Peyer's patch (tissue), 4 donors: ENCODE results near the gene LMBR1L. TPM values are rescaled to one million over a fixed set of nuclear protein-coding genes. Genes with fewer than 3 reads are reported as not detected.

ENCODE experiments used
- DNase-seq, 3 donors: peaks; one replicate each; pipeline ENCODE4 v3.0.0-alpha.2; 2017 to 2019
- H3K27ac ChIP-seq, 4 donors: fragments of 200-600 bp; sonication (generic); one replicate each; pipeline ENCODE4 v1.5.1; 2016 to 2019
- H3K27me3 ChIP-seq, 2 donors: fragments of 200-600 bp; sonication (generic); one replicate each; pipeline ENCODE4 v1.5.1; 2019
- H3K36me3 ChIP-seq, 3 donors: fragments of 200-600 bp; sonication (generic); one replicate each; pipeline ENCODE4 v1.5.1; 2016 to 2019
- H3K4me1 ChIP-seq, 4 donors: fragments of 200-600 bp; sonication (generic); one replicate each; pipeline ENCODE4 v1.5.1; 2016 to 2019
- H3K4me3 ChIP-seq, 4 donors: fragments of 200-600 bp; sonication (generic); 1 replicate in 3 of 4; 2 replicates in 1 of 4; pipeline ENCODE4 v1.5.1; 2016 to 2019; ENCODE audit warnings: mild to moderate bottlenecking in 1 of 4
- H3K9me3 ChIP-seq, 4 donors: fragments of 200-600 bp; sonication (generic); one replicate each; pipeline ENCODE4 v1.5.1; 2016 to 2019; ENCODE audit warnings: mild to moderate bottlenecking in 1 of 4
- POLR2A ChIP-seq, 2 donors: fragments of 450-650 bp; IDR thresholded peaks; one replicate each; pipeline ENCODE4 v1.5.1; 2017; ENCODE audit warnings: antibody characterized with exemption in 2 of 2, mild to moderate bottlenecking in 2 of 2, moderate library complexity in 2 of 2
- total RNA-seq, 4 donors: library from RNA; depleted of rRNA; stranded (reverse); fragments of >200 nt; gene quantifications; one replicate each; pipeline ENCODE4 v1.1.0, GENCODE V29; 2016
- TF ChIP-seq, protein P1 (sequence below), 6 experiments: fragments of 450-650 bp in 4 of 6; fragments of 200-600 bp in 2 of 6; sonication (generic) in 1 of 6; IDR thresholded peaks; one replicate each; pipeline ENCODE4 v1.5.1; 2017 to 2019; ENCODE audit warnings: antibody characterized with exemption in 6 of 6, mild to moderate bottlenecking in 3 of 6, moderate library complexity in 1 of 6

LMBR1L gene, protein sequence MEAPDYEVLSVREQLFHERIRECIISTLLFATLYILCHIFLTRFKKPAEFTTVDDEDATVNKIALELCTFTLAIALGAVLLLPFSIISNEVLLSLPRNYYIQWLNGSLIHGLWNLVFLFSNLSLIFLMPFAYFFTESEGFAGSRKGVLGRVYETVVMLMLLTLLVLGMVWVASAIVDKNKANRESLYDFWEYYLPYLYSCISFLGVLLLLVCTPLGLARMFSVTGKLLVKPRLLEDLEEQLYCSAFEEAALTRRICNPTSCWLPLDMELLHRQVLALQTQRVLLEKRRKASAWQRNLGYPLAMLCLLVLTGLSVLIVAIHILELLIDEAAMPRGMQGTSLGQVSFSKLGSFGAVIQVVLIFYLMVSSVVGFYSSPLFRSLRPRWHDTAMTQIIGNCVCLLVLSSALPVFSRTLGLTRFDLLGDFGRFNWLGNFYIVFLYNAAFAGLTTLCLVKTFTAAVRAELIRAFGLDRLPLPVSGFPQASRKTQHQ
- total RNA-seq: 10 to 100 TPM; 34.7 to 93.7 (median 84.7) TPM

DNA sequence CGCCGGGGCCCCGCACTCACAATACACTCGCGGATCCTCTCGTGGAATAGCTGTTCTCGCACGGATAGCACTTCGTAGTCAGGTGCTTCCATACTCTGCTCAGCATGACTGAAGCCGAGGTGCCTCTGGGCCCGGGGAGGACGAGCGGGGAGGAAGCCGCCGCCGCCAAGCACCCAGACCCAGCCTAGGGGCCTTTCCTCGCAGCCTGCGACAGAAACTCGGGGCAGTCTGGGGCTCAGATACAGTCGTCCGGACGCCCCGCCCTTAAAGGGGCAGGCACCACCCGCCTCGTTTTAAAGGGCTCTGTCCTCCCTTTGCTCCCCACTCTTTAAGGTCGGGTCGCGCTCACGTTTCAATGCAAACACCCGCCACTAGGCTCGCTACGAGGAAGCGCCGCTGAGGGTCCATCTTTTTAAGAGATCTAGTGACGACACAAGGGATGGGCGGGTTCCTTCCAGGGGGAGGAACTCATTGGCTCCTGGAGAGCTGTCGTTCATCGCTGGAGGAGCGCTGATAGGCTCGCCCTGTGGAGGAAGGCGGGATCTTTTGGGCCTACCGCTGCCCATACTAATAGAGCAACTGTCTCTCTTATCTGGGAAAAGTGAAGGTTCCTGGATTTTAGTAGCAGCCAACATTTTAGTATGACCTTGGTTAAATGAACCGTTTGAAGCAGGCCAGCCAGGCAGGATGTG lies at the start of gene LMBR1L:
LMBR1L (minus strand) TSS at position 384 of the 692 bp plus-strand sequence; CDS start at position 92, 292 bp downstream.
- peak within 1 kb of the TSS; percentile 92 to 98 (median 94) for H3K27ac ChIP-seq
- H3K27me3 ChIP-seq: no peaks in the 10 kb centered on the region
- H3K4me3 ChIP-seq: peak within 1 kb of the TSS; percentile 78 to 93 (median 85)
- no peaks in the 10 kb centered on the region for H3K9me3 ChIP-seq
- H3K4me1 ChIP-seq: peaks cover 0 to 21% (median 0%) of the 10 kb centered on the region in 4 donors
- TF ChIP-seq, protein P1, sequence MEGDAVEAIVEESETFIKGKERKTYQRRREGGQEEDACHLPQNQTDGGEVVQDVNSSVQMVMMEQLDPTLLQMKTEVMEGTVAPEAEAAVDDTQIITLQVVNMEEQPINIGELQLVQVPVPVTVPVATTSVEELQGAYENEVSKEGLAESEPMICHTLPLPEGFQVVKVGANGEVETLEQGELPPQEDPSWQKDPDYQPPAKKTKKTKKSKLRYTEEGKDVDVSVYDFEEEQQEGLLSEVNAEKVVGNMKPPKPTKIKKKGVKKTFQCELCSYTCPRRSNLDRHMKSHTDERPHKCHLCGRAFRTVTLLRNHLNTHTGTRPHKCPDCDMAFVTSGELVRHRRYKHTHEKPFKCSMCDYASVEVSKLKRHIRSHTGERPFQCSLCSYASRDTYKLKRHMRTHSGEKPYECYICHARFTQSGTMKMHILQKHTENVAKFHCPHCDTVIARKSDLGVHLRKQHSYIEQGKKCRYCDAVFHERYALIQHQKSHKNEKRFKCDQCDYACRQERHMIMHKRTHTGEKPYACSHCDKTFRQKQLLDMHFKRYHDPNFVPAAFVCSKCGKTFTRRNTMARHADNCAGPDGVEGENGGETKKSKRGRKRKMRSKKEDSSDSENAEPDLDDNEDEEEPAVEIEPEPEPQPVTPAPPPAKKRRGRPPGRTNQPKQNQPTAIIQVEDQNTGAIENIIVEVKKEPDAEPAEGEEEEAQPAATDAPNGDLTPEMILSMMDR (IDR thresholded peaks at IDR 0.05): peak; percentile 25 to 72 (median 62)
- TF ChIP-seq POLR2A (IDR thresholded peaks at IDR 0.05): peak; percentile 80 to 94
- peak; percentile 94 to 99 (median 98) for DNase-seq
- peaks cover 0 to 15% (median 0%) of the 10 kb centered on the region in 3 donors for H3K36me3 ChIP-seq

DNA sequence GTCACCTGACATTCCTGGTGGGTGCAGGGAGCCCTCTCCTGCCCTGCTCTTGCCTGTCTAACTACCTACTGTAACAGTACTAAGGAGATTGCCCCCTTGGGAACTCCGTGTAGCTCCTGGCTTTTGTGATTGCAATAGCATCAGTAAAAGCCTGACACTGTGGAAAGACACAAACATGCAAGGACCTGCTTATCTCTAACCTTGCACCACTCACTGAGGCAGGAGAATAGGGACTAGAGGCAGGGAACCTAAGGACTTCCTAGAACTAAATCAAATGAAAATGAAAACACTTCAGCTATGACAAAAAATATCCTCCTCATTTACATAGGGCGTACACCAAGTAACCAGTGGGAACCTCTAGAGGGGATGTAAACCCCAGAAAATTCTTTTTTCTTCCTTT lies 49.8 kb upstream of the LMBR1L start:
- TF ChIP-seq, protein P1 (IDR thresholded peaks at IDR 0.05): no peak
- no peak for TF ChIP-seq POLR2A (IDR thresholded peaks at IDR 0.05)
- H3K4me1 ChIP-seq: no peaks in the 10 kb centered on the region
- no peak for DNase-seq
- H3K27me3 ChIP-seq: no peaks in the 10 kb centered on the region
- no peaks in the 10 kb centered on the region for H3K9me3 ChIP-seq
- no peaks in the 10 kb centered on the region for H3K36me3 ChIP-seq
- H3K4me3 ChIP-seq: no peak overlapping the region
- H3K27ac ChIP-seq: no peak overlapping the region

DNA sequence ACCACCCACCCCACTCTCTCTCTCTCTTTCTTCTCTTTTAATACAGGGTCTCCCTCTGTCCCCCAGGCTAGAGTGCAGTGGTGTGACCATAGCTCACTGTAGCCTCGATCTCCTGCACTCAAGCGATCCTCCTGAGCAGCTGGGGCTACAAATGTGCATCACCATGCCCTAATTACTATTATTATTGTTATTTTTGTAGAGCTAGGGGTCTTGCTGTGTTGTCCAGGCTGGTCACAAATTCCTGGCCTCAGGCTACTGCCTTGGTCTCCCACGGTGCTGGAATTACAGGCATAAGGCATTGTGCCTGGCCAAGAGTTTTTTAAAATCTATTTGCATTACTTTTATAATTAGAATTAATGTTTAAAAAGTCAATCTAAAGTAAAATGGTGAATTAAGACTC lies 43.6 kb upstream of the LMBR1L start:
- no peaks in the 10 kb centered on the region for H3K36me3 ChIP-seq
- H3K27ac ChIP-seq: no peak overlapping the region
- H3K4me3 ChIP-seq: no peak overlapping the region
- TF ChIP-seq, protein P1 (IDR thresholded peaks at IDR 0.05): no peak
- no peak for TF ChIP-seq POLR2A (IDR thresholded peaks at IDR 0.05)
- H3K9me3 ChIP-seq: no peaks in the 10 kb centered on the region
- H3K4me1 ChIP-seq: no peaks in the 10 kb centered on the region
- no peak for DNase-seq
- H3K27me3 ChIP-seq: no peaks in the 10 kb centered on the region

DNA sequence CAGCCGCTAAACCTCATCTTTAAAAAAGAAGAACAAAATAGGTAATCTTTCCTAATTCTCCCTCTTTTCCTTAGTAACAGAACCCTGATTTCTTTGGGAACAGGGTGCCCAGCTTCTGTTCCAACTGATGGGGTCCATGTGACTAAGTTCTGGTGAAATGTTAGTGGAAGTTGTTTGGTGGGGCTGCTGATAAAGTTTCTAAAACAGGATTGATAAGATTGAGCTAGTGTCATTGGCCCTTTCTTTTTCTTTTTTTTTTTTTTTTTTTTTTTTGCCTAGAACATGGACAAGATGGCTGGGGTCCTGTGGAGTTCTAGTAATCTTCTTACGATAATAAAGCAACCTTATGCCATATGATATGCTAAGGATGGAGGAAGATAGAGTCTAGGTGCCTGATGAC lies 36.7 kb upstream of the LMBR1L start:
- Histone ChIP-seq H3K4me3 (no peak overlapping the region), H3K36me3 (no peaks in the 10 kb centered on the region), H3K27ac (no peak overlapping the region), H3K4me1 (no peaks in the 10 kb centered on the region), H3K9me3 (no peaks in the 10 kb centered on the region), H3K27me3 (no peaks in the 10 kb centered on the region)
- TF ChIP-seq POLR2A (IDR thresholded peaks at IDR 0.05): no peak
- TF ChIP-seq, protein P1 (IDR thresholded peaks at IDR 0.05): no peak
- no peak for DNase-seq

DNA sequence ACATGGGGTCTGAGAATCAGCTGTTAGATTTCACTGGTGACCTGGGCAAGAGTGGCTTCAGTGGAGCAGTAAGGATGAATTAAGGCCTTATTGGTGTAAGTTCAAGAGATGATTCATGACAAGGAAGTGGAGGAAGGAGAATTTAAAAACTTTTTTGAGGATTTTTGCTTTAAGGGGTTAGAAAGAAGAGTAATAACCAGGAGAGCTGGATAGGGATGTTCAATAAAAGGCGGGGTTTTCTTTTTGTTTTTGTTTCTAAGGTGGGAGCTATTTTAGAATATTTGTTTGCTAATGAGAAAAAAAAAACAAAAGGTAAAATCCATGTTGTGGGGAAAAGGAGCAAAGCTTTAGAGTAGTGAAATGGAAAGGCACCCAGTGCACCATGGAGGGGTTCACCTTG lies 35.8 kb upstream of the LMBR1L start:
- Histone ChIP-seq H3K27me3 (no peaks in the 10 kb centered on the region), H3K27ac (no peak overlapping the region), H3K9me3 (no peaks in the 10 kb centered on the region), H3K4me3 (no peak overlapping the region), H3K36me3 (no peaks in the 10 kb centered on the region), H3K4me1 (no peaks in the 10 kb centered on the region)
- no peak for DNase-seq
- TF ChIP-seq, protein P1 (IDR thresholded peaks at IDR 0.05): no peak
- no peak for TF ChIP-seq POLR2A (IDR thresholded peaks at IDR 0.05)
